ENCODE data around the gene TOP3B.

TOP3B gene

GRCh38 chr22:21982338-21982965 is at the start of gene TOP3B:
Gene TOP3B (minus strand): TSS chr22:21982787. CDS start chr22:21975709, 7,078 bp downstream.
- peak; percentile 88 to 90 for DNase-seq

- DNase-seq = no peak
These were observed 48.8 kb upstream of the TOP3B start for GRCh38 chr22:22031183-22031945.

- DNase-seq = no peak
These were observed 48.1 kb upstream of the TOP3B start for GRCh38 chr22:22030493-22031182.

- DNase-seq = no peak
These were observed 45.4 kb upstream of the TOP3B start for GRCh38 chr22:22027955-22028354.

GRCh38 chr22:22026157-22026831 is 43.7 kb upstream of the TOP3B start:
- DNase-seq = no peak

- no peak for DNase-seq
These were observed 43.0 kb upstream of the TOP3B start for GRCh38 chr22:22025320-22026156.

GRCh38 chr22:22024440-22024839 is 41.9 kb upstream of the TOP3B start:
- DNase-seq = no peak

- no peak for DNase-seq
These were observed 41.1 kb upstream of the TOP3B start for GRCh38 chr22:22023581-22024137.

- DNase-seq = no peak
These were observed 40.5 kb upstream of the TOP3B start for GRCh38 chr22:22022947-22023534.

GRCh38 chr22:22022255-22022840 is 39.8 kb upstream of the TOP3B start:
- DNase-seq = no peak

GRCh38 chr22:22021162-22021750 is 38.7 kb upstream of the TOP3B start:
- no peak for DNase-seq

GRCh38 chr22:22020425-22020852 is 37.9 kb upstream of the TOP3B start:
- DNase-seq = no peak

GRCh38 chr22:22019659-22020424 is 37.3 kb upstream of the TOP3B start:
- no peak for DNase-seq

GRCh38 chr22:22018825-22019658 is 36.5 kb upstream of the TOP3B start:
- DNase-seq = no peak

GRCh38 chr22:22015631-22016030 is 33.0 kb upstream of the TOP3B start:
- no peak for DNase-seq

- DNase-seq = no peak
These were observed 31.7 kb upstream of the TOP3B start for GRCh38 chr22:22014285-22014659.

GRCh38 chr22:22013559-22014284 is 31.1 kb upstream of the TOP3B start:
- no peak for DNase-seq

- DNase-seq = no peak
These were observed 29.4 kb upstream of the TOP3B start for GRCh38 chr22:22011964-22012363.

Measured in activated CD4-positive, alpha-beta T cell treated with anti-CD3 and anti-CD28 coated beads, Interleukin-2, amount 50 U/mL, for 48 hours (primary cell).